Stimulated activated CD4-positive, alpha-beta T cell treated with anti-CD3 and anti-CD28 coated beads, Interleukin-1b, Interleukin-23, amount 100 ng/mL, for 24 hours (primary cell): ENCODE results near the gene PHF2.

ENCODE experiments used
- DNase-seq, 4 experiments: peaks; one replicate each; pipeline ENCODE4 v3.0.0-alpha.2; 2020; ENCODE audit warnings: low read depth in 4 of 4, low spot score in 1 of 4

PHF2 gene

GRCh38 chr9:93585695-93586094 lies 9.3 kb downstream of the PHF2 start:
- DNase-seq: no peak

- no peak for DNase-seq
Observed at GRCh38 chr9:93586290-93587057, 10.1 kb downstream of the PHF2 start.

GRCh38 chr9:93587284-93587650 lies 10.9 kb downstream of the PHF2 start:
- no peak for DNase-seq

GRCh38 chr9:93587651-93588347 lies 11.4 kb downstream of the PHF2 start:
- DNase-seq: no peak

- DNase-seq: no peak
Observed at GRCh38 chr9:93588641-93589609, 12.5 kb downstream of the PHF2 start.

- no peak for DNase-seq
Observed at GRCh38 chr9:93589688-93590087, 13.3 kb downstream of the PHF2 start.

GRCh38 chr9:93590609-93591234 lies 14.3 kb downstream of the PHF2 start:
- no peak for DNase-seq

- DNase-seq: no peak
Observed at GRCh38 chr9:93591301-93592007, 15.1 kb downstream of the PHF2 start.

GRCh38 chr9:93592008-93592642 lies 15.7 kb downstream of the PHF2 start:
- no peak for DNase-seq

- no peak for DNase-seq
Observed at GRCh38 chr9:93592643-93593021, 16.2 kb downstream of the PHF2 start.

GRCh38 chr9:93593144-93593658 lies 16.8 kb downstream of the PHF2 start:
- no peak for DNase-seq

GRCh38 chr9:93594041-93594756 lies 17.8 kb downstream of the PHF2 start:
- no peak for DNase-seq

- no peak for DNase-seq
Observed at GRCh38 chr9:93595461-93595860, 19.1 kb downstream of the PHF2 start.

- DNase-seq: no peak
Observed at GRCh38 chr9:93595861-93596365, 19.5 kb downstream of the PHF2 start.

GRCh38 chr9:93596399-93596798 lies 20.0 kb downstream of the PHF2 start:
- no peak for DNase-seq

- no peak for DNase-seq
Observed at GRCh38 chr9:93597142-93597706, 20.8 kb downstream of the PHF2 start.

- no peak for DNase-seq
Observed at GRCh38 chr9:93597871-93598646, 21.7 kb downstream of the PHF2 start.
